IMR-90 (cell line): ENCODE results near the gene TES.

Experiments
- BHLHE40 ChIP-seq: fragments of 150-350 bp; IDR thresholded peaks from 2 replicates; pipeline ENCODE4 v1.6.1; 2016; ENCODE audit warnings: mild to moderate bottlenecking, low read depth, low read length
- CHD1 ChIP-seq: IDR thresholded peaks from 2 replicates; pipeline ENCODE4 v1.6.1; 2012; ENCODE audit warnings: low read depth, low read length, improper control_type of control experiment
- CTCF ChIP-seq: conservative IDR thresholded peaks from 2 replicates; pipeline ENCODE4 v1.5.1; 2012; ENCODE audit warnings: mild to moderate bottlenecking, low read depth, low read length, improper control_type of control experiment
- ELK1 ChIP-seq: fragments of 150-350 bp; IDR thresholded peaks from 2 replicates; pipeline ENCODE4 v1.6.1; 2016; ENCODE audit warnings: low read depth, mild to moderate bottlenecking, low read length, moderate library complexity, borderline replicate concordance
- FOS ChIP-seq: fragments of 150-350 bp; IDR thresholded peaks from 2 replicates; pipeline ENCODE4 v1.6.1; 2016; ENCODE audit warnings: low read depth, low read length
- MAFK ChIP-seq: IDR thresholded peaks from 2 replicates; pipeline ENCODE4 v1.6.1; 2012; ENCODE audit warnings: low read depth, low read length, improper control_type of control experiment
- MAZ ChIP-seq: IDR thresholded peaks from 2 replicates; pipeline ENCODE4 v1.6.1; 2012; ENCODE audit warnings: low read depth, mild to moderate bottlenecking, low read length, improper control_type of control experiment, moderate library complexity, borderline replicate concordance
- MXI1 ChIP-seq: IDR thresholded peaks from 2 replicates; pipeline ENCODE4 v1.6.1; 2012; ENCODE audit warnings: low read depth, mild to moderate bottlenecking, low read length, moderate library complexity, borderline replicate concordance
- POLR2A ChIP-seq: IDR thresholded peaks from 2 replicates; pipeline ENCODE4 v1.6.1; 2012; ENCODE audit warnings: mild to moderate bottlenecking, low read depth, low read length
- RAD21 ChIP-seq: IDR thresholded peaks from 2 replicates; pipeline ENCODE4 v1.6.1; 2012; ENCODE audit warnings: low read length, improper control_type of control experiment
- RFX5 ChIP-seq: IDR thresholded peaks from 2 replicates; pipeline ENCODE4 v1.8.0; 2012; ENCODE audit warnings: low read depth, mild to moderate bottlenecking, low read length, moderate library complexity
- SMC3 ChIP-seq: fragments of 150-350 bp; IDR thresholded peaks from 2 replicates; pipeline ENCODE4 v1.6.1; 2016; ENCODE audit warnings: low read depth, mild to moderate bottlenecking, antibody characterized with exemption, low read length, moderate library complexity
- TF ChIP-seq, protein P1 (sequence below): fragments of 150-350 bp; IDR thresholded peaks from 2 replicates; pipeline ENCODE4 v1.6.1; 2017; ENCODE audit warnings: mild to moderate bottlenecking, antibody characterized with exemption, low read length, low read depth

DNA sequence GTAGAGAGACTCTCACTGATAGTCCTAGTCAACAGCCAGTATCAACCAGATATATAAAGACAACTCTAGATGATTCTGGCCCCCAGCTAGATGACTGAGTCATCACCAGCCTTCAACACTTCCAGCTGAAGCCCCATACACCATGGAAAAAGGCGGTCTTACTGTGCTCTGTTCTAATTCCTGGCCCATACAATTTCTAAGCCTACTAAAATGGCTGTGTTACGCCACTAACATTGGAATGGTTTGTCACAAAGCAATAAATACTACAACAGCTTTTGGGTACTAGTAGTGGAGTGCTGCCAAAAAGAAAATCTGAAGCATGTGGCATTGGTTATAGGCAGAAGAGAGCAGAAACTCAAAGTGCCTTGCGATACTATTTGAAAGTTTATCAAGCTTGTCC lies 13.0 kb upstream of the TES start:
- no peak for TF ChIP-seq RFX5
- TF ChIP-seq CTCF = no peak
- no peak for TF ChIP-seq RAD21
- no peak for TF ChIP-seq MAZ
- TF ChIP-seq SMC3 = no peak
- TF ChIP-seq, protein P1, sequence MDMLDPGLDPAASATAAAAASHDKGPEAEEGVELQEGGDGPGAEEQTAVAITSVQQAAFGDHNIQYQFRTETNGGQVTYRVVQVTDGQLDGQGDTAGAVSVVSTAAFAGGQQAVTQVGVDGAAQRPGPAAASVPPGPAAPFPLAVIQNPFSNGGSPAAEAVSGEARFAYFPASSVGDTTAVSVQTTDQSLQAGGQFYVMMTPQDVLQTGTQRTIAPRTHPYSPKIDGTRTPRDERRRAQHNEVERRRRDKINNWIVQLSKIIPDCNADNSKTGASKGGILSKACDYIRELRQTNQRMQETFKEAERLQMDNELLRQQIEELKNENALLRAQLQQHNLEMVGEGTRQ = no peak
- no peak for TF ChIP-seq POLR2A
- TF ChIP-seq FOS = no peak
- TF ChIP-seq MXI1 = no peak
- TF ChIP-seq BHLHE40 = no peak
- no peak for TF ChIP-seq MAFK
- no peak for TF ChIP-seq ELK1
- no peak for TF ChIP-seq CHD1
